KMS-11 (cell line): ENCODE results near the gene ASCL2.

ENCODE experiments used
- H2AFZ ChIP-seq: fragments of 200-600 bp; sonication (generic); 2 replicates; pipeline ENCODE4 v1.6.1; 2016; ENCODE audit warnings: antibody characterized with exemption, mixed run types, low read depth
- H3K27ac ChIP-seq: fragments of 200-600 bp; sonication (generic); 2 replicates; pipeline ENCODE4 v1.6.1; 2016; ENCODE audit warnings: mild to moderate bottlenecking, mixed run types
- H3K27me3 ChIP-seq: fragments of 200-600 bp; sonication (generic); 2 replicates; pipeline ENCODE4 v1.6.1; 2017; ENCODE audit warnings: mild to moderate bottlenecking, low read depth, mixed run types, moderate library complexity; ENCODE audit not compliant: insufficient read depth
- H3K36me3 ChIP-seq: fragments of 200-600 bp; sonication (generic); 2 replicates; pipeline ENCODE4 v1.6.1; 2017; ENCODE audit warnings: mild to moderate bottlenecking, mixed run types; ENCODE audit not compliant: insufficient read depth
- H3K4me1 ChIP-seq: fragments of 200-600 bp; sonication (generic); 2 replicates; pipeline ENCODE4 v1.6.1; 2016; ENCODE audit warnings: mild to moderate bottlenecking, low read depth, mixed run types; ENCODE audit not compliant: poor library complexity, severe bottlenecking
- H3K4me2 ChIP-seq: fragments of 200-600 bp; sonication (generic); 2 replicates; pipeline ENCODE4 v1.7.0; 2016; ENCODE audit warnings: mild to moderate bottlenecking, mixed run types
- H3K4me3 ChIP-seq: fragments of 200-600 bp; sonication (generic); IDR thresholded peaks from 2 replicates; pipeline ENCODE4 v1.6.1; 2017; ENCODE audit warnings: low read depth, low read length, mixed read lengths; ENCODE audit not compliant: insufficient read depth
- H3K79me2 ChIP-seq: fragments of 200-600 bp; sonication (generic); 2 replicates; pipeline ENCODE4 v1.6.1; 2016; ENCODE audit warnings: low read depth, mixed run types; ENCODE audit not compliant: insufficient read depth
- H3K9ac ChIP-seq: fragments of 200-600 bp; sonication (generic); 2 replicates; pipeline ENCODE4 v1.6.1; 2016; ENCODE audit warnings: mild to moderate bottlenecking, mixed run types
- H4K20me1 ChIP-seq: fragments of 200-600 bp; sonication (generic); 2 replicates; pipeline ENCODE4 v1.6.1; 2016; ENCODE audit warnings: mild to moderate bottlenecking, mixed run types; ENCODE audit not compliant: insufficient read depth
- CTCF ChIP-seq: fragments of 200-600 bp; sonication (generic); conservative IDR thresholded peaks from 2 replicates; pipeline ENCODE4 v1.6.1; 2017; ENCODE audit warnings: low read depth, mild to moderate bottlenecking, antibody characterized with exemption, low read length, moderate library complexity, mixed read lengths

Gene ASCL2

GRCh38 chr11:2261436-2262230 is 8.8 kb downstream of the ASCL2 start:
- no peak overlapping the region for H3K27ac ChIP-seq
- peaks cover 73% of the 10 kb centered on the region for H3K27me3 ChIP-seq
- TF ChIP-seq CTCF = no peak
- no peak overlapping the region for H3K9ac ChIP-seq
- H2AFZ ChIP-seq = no peak overlapping the region
- no peaks in the 10 kb centered on the region for H3K79me2 ChIP-seq
- no peak overlapping the region for H3K4me3 ChIP-seq
- no peaks in the 10 kb centered on the region for H3K36me3 ChIP-seq
- no peaks in the 10 kb centered on the region for H3K4me1 ChIP-seq
- H3K4me2 ChIP-seq = no peak overlapping the region
- no peaks in the 10 kb centered on the region for H4K20me1 ChIP-seq

- no peak overlapping the region for H3K9ac ChIP-seq
- no peaks in the 10 kb centered on the region for H4K20me1 ChIP-seq
- H3K79me2 ChIP-seq = no peaks in the 10 kb centered on the region
- H3K27ac ChIP-seq = no peak overlapping the region
- no peak overlapping the region for H3K4me2 ChIP-seq
- H3K4me1 ChIP-seq = no peaks in the 10 kb centered on the region
- H3K27me3 ChIP-seq = peaks cover 76% of the 10 kb centered on the region
- H3K4me3 ChIP-seq = no peak overlapping the region
- no peak for TF ChIP-seq CTCF
- no peak overlapping the region for H2AFZ ChIP-seq
- H3K36me3 ChIP-seq = no peaks in the 10 kb centered on the region
These were observed 9.7 kb downstream of the ASCL2 start for GRCh38 chr11:2260491-2261364.

- Histone ChIP-seq H3K36me3 (no peaks in the 10 kb centered on the region), H3K4me2 (no peak overlapping the region), H3K79me2 (no peaks in the 10 kb centered on the region), H3K4me1 (no peaks in the 10 kb centered on the region), H2AFZ (no peak overlapping the region), H3K27me3 (peaks cover 76% of the 10 kb centered on the region), H3K9ac (no peak overlapping the region), H4K20me1 (no peaks in the 10 kb centered on the region), H3K27ac (no peak overlapping the region), H3K4me3 (no peak overlapping the region)
- no peak for TF ChIP-seq CTCF
These were observed 10.4 kb downstream of the ASCL2 start for GRCh38 chr11:2259897-2260451.

GRCh38 chr11:2259466-2259830 is 10.9 kb downstream of the ASCL2 start:
- Histone ChIP-seq H3K36me3 (no peaks in the 10 kb centered on the region), H3K9ac (no peak overlapping the region), H3K4me2 (no peak overlapping the region), H4K20me1 (no peaks in the 10 kb centered on the region), H3K27me3 (peaks cover 74% of the 10 kb centered on the region), H3K27ac (no peak overlapping the region), H3K4me3 (no peak overlapping the region), H3K4me1 (no peaks in the 10 kb centered on the region), H3K79me2 (no peaks in the 10 kb centered on the region), H2AFZ (no peak overlapping the region)
- TF ChIP-seq CTCF = no peak
